Measurements from ENCODE around the gene B3GNT8.
"Not testable (repeated sequence)": the region's sequence is repeated elsewhere in the genome, so short reads cannot be mapped to it uniquely, and the experiment has no call there.

Gene B3GNT8

GRCh38 chr19:41414461-41414860, 12.7 kb downstream of the B3GNT8 start:
- no peak for DNase-seq (ENCODE audit: low read depth)

DNA sequence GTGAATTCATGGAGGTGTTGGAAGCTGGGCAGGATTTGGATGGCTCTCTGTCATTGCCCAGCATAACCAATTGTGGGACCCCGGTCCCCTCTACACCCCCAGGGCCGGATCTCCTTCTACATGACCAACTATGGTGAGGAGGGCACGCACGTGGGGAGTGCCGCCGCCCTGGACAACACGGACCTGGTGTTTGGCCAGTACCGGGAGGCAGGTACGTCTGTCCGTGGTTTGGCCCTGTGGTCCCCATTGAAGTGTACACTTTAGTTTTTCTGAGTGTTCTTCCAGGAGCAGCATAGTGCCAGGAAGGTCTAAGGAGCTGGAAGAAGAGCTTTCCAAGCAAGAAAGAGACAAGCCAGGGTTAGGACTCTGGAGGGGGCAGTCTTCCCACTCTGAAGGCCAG, 13.2 kb downstream of the B3GNT8 start:
- no peak for DNase-seq (ENCODE audit: low read depth)

DNA sequence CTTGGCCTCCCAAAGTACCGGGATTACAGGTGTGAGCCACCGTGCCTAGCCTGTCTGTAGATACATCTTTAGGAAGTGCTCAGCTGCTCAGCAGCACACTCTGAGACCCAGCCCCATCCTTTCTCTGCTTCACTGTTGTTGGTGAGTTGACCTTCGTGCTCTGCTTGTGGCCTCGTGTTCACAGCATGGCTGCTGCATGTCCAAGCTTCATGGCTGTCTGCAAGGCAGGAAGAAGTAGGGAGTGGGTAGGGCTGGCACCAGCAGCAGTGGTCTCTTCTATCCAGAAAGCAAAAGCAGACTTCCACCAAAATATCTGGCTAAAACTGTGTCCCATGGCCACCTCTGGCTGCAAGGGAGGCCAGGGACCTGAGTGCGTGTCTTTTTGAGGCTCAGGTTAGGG, 14.2 kb downstream of the B3GNT8 start:
- DNase-seq (ENCODE audit: low read depth): no peak

- DNase-seq (ENCODE audit: low read depth): no peak
These were observed 15.3 kb downstream of the B3GNT8 start for GRCh38 chr19:41411968-41412265.

DNA sequence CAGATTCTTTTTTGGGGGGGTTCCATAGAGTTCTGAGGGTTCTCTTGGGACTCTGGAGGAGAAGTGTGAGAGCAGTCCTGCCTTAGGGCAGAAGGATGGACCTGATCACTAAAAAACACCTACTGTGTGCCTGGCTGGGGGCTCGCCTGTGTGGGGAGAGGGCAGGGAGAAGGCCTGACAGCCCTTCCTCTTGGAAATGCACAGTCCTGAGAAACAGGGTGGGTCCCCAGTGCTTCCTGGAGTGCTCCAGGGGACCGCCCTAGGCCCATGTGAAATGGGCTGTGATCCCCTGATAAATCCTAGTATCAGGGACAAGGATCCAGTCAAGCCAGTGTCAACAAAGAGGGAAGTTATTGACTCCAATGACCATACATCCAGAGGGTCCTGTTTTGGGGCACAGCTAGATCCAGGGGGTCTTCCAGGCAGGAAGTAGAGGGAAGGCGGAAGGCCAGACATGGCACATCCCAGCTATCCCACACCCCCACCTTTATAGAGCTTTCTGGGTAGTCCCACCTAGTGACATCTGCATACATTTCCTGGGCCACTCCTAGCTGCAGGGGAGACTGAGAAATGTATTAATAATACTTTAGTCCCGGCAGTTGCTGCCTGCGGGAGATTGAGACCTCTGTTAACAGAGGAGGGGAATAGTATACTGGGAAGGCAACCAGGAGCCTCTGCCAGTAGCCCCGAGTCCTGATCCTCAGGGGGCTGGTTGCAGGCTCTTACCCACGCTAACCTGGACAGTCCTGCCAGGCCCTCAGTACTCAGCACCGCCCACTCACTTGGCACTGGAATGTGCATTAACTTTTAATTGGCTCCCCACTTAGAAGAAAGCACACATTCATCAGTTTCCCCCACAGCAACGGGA, 15.8 kb downstream of the B3GNT8 start:
- DNase-seq (ENCODE audit: low read depth): no peak

GRCh38 chr19:41410336-41411054, 16.7 kb downstream of the B3GNT8 start:
- DNase-seq (ENCODE audit: low read depth): no peak

GRCh38 chr19:41409288-41409687, 17.9 kb downstream of the B3GNT8 start:
- DNase-seq (ENCODE audit: low read depth): no peak

GRCh38 chr19:41408846-41409245, 18.3 kb downstream of the B3GNT8 start:
- DNase-seq (ENCODE audit: low read depth): not testable (repeated sequence)

DNA sequence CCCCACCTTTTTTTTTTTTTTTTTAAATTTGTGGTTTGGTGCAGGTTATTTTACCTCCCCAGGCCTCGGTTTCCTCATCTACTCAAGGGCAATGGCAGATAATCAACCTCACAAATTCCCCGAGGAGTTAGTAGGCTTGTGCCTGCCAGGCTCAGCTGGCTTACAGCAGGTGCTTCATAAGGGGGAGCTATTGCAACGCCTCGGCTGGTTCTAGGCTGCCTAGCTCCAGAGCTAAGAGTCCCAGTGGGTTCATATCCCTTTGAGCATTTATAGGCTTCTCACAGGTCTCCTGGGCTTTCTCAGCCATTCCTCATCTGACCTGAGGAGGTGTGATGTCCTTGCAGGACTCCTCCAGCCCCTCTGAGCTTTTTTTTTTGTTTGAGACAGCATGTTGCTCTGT, 18.9 kb downstream of the B3GNT8 start:
- no peak for DNase-seq (ENCODE audit: low read depth)

DNA sequence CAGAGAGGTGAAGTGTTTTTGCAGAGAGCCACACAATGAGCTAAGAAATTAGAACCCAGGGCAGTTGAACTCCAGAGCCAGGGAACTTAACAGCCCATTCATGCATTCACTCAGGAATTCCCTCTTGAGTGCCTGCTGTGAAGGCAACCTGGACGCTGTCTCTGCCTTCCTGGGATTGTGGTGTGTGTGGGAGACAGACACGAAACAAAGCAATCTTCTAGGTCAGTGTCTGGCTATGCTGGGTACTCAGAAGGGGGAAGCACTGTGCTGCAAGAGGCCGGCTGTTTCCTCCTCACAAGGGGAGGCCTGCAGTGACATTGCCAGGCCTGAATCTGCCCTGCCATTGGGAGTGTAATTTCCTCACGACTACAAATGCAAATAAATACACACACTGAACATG, 19.9 kb downstream of the B3GNT8 start:
- DNase-seq (ENCODE audit: low read depth): no peak

GRCh38 chr19:41405776-41406175, 21.4 kb downstream of the B3GNT8 start:
- DNase-seq (ENCODE audit: low read depth): no peak

DNA sequence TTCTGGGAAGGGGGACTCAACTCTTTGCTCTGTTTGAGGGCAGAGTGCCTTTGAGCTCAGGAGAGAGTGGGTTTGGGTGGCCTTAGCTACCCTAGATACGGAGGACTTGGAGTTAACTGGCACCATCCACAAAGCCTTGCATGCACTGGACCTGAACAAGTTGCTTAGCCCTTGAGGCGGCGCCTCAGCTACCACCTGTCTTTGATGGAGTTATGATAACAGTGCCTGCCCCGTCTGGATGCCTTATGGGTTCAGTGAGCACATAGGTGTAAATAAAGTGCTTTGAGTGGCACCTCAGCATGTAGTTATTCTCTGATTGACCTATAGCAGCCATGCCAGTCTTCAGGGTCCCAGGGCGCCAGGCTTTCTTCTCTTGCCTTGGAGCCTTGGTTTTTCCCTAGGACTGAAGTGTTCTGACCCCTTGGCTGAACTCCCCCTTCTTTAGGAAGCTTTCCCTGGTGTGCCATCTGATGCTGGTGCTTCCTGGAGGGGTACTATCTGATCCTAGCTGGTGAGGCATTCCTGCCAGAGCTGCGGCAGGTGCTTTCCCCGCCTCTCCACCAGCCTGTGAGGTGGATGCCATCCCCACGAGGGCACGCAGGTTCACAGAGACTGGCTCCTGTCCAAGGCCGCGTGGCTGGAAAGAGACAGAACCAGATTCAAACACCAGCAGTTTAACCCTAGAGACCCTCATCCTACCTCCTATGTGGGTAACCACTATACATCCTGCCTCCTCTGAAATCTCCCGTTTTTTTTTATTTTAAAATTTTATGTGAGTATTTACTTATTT, 23.8 kb downstream of the B3GNT8 start:
- no peak for DNase-seq (ENCODE audit: low read depth)

GRCh38 chr19:41402010-41402409, 25.2 kb downstream of the B3GNT8 start:
- DNase-seq (ENCODE audit: low read depth): no peak

DNA sequence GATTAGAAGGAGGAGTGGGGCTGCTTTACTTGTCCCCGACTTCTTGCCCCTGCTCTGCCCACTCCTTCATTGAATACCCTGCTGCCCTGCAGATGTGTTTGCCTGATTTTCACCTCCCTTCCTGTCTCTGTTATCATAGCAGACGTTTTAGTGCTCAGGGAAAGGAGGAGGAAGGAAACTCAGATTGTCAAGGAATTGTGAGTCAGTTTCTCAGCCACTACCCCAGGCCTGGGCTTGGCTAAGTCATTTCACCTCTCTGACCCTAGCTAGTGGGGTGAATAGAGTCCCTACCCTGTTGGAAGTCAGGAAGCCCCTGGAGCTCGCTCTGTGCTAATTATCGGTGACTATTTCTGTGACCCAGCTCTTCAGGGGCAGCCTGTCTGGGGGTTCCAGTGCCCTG, 25.7 kb downstream of the B3GNT8 start:
- DNase-seq (ENCODE audit: low read depth): no peak

DNA sequence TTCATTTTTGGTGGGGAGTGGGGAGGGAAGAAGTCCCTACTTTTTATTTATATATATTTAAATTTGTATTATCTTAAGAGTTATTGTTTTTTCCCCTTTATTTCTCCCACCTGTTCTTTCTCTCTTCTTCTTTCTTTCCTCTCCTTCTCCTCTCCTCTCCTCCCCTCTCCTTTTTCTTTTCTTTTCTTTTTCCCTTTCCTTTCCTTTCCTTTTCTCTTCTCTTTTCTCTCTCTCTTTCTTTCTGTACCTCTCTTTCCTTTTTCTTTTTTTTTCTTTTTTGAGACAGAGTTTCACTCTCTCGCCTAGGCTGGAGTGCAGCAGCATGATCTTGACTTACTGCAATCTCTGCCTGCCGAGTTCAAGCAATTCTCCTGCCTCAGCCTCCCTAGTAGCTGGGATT, 27.6 kb downstream of the B3GNT8 start:
- no peak for DNase-seq (ENCODE audit: low read depth)

DNA sequence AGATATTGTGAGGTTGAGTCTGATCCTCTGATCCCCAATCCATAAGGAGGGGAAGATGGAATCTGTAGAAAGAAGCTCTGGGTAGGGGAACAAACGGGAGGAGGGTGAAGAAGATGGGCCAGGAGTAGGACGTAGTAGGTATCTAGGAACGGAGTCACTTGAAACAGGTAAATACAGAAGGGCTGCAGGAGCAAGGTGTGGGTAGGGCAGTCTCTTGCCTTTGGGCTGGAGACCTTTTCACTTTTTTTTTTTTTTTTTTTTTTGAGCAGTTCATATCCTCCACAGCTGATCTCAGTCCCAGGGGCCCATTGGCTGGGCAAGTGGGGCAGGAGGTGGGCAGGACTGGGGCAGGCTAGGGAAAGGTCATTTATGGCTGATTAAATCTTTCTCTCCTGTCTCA, 28.1 kb downstream of the B3GNT8 start:
- no peak for DNase-seq (ENCODE audit: low read depth)

GRCh38 chr19:41398598-41398997, 28.6 kb downstream of the B3GNT8 start:
- no peak for DNase-seq (ENCODE audit: low read depth)

- no peak for DNase-seq (ENCODE audit: low read depth)
These were observed 29.1 kb downstream of the B3GNT8 start for GRCh38 chr19:41398050-41398418.

DNA sequence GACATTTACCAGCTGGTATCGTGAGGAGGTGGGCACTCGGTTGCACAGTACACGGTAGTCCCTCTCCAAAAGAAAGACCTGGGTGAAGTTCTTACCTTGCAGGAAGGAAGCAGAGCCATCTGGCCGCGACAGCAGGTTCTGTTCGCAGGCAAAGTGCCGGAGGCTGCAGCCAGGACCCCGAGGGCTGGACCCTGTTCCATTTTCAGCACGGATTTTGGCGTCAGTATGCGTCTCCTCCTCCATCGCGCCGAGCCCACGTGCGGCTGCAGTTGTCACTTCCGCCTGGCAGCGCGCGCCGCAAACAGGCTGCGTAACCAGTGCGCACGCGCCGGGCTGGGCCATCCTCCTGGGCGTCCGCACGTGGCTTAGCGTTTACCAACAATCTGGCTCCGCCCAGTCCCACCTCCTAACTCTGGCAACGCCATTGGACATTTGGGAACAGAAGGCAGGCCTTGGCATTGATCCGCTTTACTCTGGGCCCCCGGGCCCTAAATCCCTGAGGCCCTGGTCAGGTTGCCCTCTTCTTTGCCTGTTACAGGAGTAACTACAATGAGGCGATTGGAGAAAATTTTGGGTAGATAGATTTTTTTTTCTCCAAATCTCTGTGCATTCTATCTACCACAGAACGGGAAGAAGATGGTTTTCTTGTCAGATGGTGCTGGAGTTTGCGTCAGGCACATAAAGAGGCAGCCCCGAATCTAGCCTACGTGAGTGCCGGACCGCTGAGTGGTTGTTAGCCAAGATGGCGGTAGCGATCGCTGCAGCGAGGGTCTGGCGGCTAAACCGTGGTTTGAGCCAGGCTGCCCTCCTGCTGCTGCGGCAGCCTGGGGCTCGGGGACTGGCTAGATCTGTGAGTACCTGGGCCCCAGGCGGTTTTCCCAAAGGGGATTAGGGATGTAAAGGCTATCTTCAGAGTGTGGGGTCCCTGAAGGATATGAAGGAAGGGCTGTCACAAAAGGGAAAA, 29.8 kb downstream of the B3GNT8 start, which contains the start of the genes BCKDHA and EXOSC5:
Gene BCKDHA (plus strand): TSS at position 733 of the 964 bp plus-strand sequence. CDS start 10 bp downstream, at position 743.
Gene EXOSC5 (minus strand): TSS at position 274 of the 964 bp plus-strand sequence. CDS start 31 bp downstream, at position 243.
- peak; percentile 96 for DNase-seq (ENCODE audit: low read depth)

GRCh38 chr19:41395355-41395754, 31.8 kb downstream of the B3GNT8 start:
- DNase-seq (ENCODE audit: low read depth): no peak

DNA sequence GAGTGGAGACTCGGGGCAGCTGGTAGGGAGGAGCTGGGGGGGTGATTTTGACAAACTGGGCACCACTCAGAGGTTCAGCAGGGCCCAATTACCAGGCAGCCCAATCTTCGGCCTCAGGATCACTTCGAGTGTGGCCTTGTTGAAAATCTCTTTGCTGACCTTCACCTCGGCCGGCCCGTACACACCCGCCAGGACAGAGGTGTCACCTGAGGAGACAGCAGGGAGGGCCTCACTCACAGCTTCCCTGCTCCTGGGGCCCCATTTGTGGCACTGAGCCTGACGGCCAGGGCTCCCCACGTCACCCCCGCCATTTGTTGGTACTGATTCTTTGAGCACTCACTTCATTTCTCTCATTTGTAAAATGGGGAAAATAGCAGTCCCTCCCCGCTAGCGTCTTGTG, 34.4 kb downstream of the B3GNT8 start:
- DNase-seq (ENCODE audit: low read depth): no peak

All from stimulated activated CD8-positive, alpha-beta memory T cell treated with anti-CD3 and anti-CD28 coated beads, Interleukin-15, amount 100 ng/mL, for 1 hour (primary cell).